Measurements from ENCODE around the gene PON1.

The PON1 gene

DNA sequence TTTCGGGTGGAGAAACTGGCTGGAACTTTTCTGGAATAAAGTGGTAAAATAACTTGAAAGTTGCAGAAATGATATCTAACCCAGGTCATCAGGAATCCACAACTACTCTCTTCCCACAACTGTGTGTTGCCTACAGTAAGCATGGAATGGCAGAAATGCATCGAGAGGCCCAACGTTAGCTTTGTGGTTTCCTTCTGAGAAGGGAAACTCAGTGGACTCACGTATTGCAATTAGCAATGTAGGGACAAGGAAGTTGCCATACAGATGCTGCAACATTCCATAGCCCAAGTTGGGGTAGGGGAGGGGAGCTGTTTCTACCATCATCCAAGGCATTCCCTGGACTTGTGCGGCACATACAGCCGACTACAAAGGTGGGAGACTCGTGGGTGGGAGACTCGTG, 1.9 kb downstream of the PON1 start:
- no peaks in the 10 kb centered on the region for H3K79me1 ChIP-seq (ENCODE audit: low read length)
- no peak overlapping the region for H3K9ac ChIP-seq (ENCODE audit: low read length)
- H3K4ac ChIP-seq (ENCODE audit: low read depth, low read length): no peak overlapping the region
- H3K4me2 ChIP-seq (ENCODE audit: low read length): no peak overlapping the region
- H3K4me3 ChIP-seq (ENCODE audit: low read length): no peak overlapping the region
- no peak overlapping the region for H2BK5ac ChIP-seq (ENCODE audit: low read length)
- no peak overlapping the region for H3K27ac ChIP-seq (ENCODE audit: low read depth, low read length)
- DNase-seq: no peak
- no peak overlapping the region for H3K23ac ChIP-seq (ENCODE audit: low read length)
- WGBS (ENCODE audit: extremely low coverage, insufficient coverage, low lambda C conversion rate): no CpG with 5 or more reads among the region's 8 CpGs
- no peak overlapping the region for H4K8ac ChIP-seq (ENCODE audit: low read depth, low read length)
- H3K79me2 ChIP-seq (ENCODE audit: control insufficient read depth, insufficient read depth, low read length): no peaks in the 10 kb centered on the region
- no peaks in the 10 kb centered on the region for H3K4me1 ChIP-seq (ENCODE audit: control insufficient read depth, low read depth, low read length)
- no peaks in the 10 kb centered on the region for H3K27me3 ChIP-seq (ENCODE audit: insufficient read depth, low read length, poor library complexity)
- H3K18ac ChIP-seq (ENCODE audit: low read length): no peak overlapping the region
- no peak overlapping the region for H3K56ac ChIP-seq (ENCODE audit: low read length)
- no peaks in the 10 kb centered on the region for H3K36me3 ChIP-seq (ENCODE audit: control insufficient read depth, insufficient read depth, low read length)
- H2BK120ac ChIP-seq (ENCODE audit: low read depth, low read length): no peak overlapping the region
- no peak overlapping the region for H2BK15ac ChIP-seq (replicated peaks; ENCODE audit: low read depth)
- no peak overlapping the region for H2AK5ac ChIP-seq (ENCODE audit: low read length)
- H4K5ac ChIP-seq (ENCODE audit: low read length): no peak overlapping the region

DNA sequence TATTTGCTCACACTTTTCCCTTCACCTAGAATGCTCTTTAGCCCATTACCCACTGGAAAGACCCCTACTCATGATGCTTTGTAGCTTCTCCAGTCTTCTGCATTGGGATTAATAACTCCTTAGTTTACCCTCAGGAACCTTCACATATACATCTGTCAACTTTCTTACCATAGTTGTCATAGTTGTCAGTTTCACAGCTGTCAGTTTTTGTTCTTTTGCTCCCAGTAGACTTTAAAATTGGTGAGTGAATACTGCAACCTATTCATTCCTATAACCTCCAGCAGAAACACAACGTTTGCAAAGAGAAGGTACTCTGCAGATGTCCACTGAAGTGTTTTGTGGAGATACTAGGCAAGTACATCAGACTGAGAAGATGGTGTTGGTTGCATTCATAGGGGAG, 2.6 kb downstream of the PON1 start:
- Histone ChIP-seq H2BK5ac (ENCODE audit: low read length) (no peak overlapping the region), H4K8ac (ENCODE audit: low read depth, low read length) (no peak overlapping the region), H4K5ac (ENCODE audit: low read length) (no peak overlapping the region), H3K56ac (ENCODE audit: low read length) (no peak overlapping the region), H3K18ac (ENCODE audit: low read length) (no peak overlapping the region), H3K79me2 (ENCODE audit: control insufficient read depth, insufficient read depth, low read length) (no peaks in the 10 kb centered on the region), H2AK5ac (ENCODE audit: low read length) (no peak overlapping the region), H3K4me3 (ENCODE audit: low read length) (no peak overlapping the region), H3K4ac (ENCODE audit: low read depth, low read length) (no peak overlapping the region), H3K9ac (ENCODE audit: low read length) (no peak overlapping the region), H3K27me3 (ENCODE audit: insufficient read depth, low read length, poor library complexity) (no peaks in the 10 kb centered on the region), H3K79me1 (ENCODE audit: low read length) (no peaks in the 10 kb centered on the region), H3K4me1 (ENCODE audit: control insufficient read depth, low read depth, low read length) (no peaks in the 10 kb centered on the region), H3K27ac (ENCODE audit: low read depth, low read length) (no peak overlapping the region), H2BK120ac (ENCODE audit: low read depth, low read length) (no peak overlapping the region), H3K23ac (ENCODE audit: low read length) (no peak overlapping the region), H2BK15ac (replicated peaks; ENCODE audit: low read depth) (no peak overlapping the region), H3K36me3 (ENCODE audit: control insufficient read depth, insufficient read depth, low read length) (no peaks in the 10 kb centered on the region), H3K4me2 (ENCODE audit: low read length) (no peak overlapping the region)
- no peak for DNase-seq
- WGBS (ENCODE audit: extremely low coverage, insufficient coverage, low lambda C conversion rate): no CpG with 5 or more reads among the region's 1 CpG

DNA sequence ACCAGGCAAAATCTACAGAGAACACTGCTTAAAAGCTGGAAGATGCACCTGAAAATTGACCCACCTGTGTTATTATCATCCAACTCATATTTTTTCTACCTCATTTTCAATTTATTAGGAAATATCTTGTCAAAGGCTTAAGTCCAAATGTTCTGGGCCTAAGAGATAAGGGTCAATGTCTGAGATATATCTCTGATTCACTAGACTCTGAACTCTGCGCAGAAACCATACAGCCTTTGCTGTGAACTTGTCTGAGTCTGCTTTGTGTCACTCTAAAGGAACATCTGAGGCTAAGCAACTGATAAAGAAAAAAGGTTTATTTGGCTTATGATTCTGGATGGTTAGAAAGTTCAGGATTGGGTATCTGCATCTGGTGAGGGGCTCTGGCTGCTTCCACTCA, 3.7 kb downstream of the PON1 start:
- H3K4me1 ChIP-seq (ENCODE audit: control insufficient read depth, low read depth, low read length): no peaks in the 10 kb centered on the region
- no peaks in the 10 kb centered on the region for H3K36me3 ChIP-seq (ENCODE audit: control insufficient read depth, insufficient read depth, low read length)
- no peak overlapping the region for H3K27ac ChIP-seq (ENCODE audit: low read depth, low read length)
- H4K8ac ChIP-seq (ENCODE audit: low read depth, low read length): no peak overlapping the region
- no peak overlapping the region for H2BK120ac ChIP-seq (ENCODE audit: low read depth, low read length)
- no peaks in the 10 kb centered on the region for H3K27me3 ChIP-seq (ENCODE audit: insufficient read depth, low read length, poor library complexity)
- no peak overlapping the region for H4K5ac ChIP-seq (ENCODE audit: low read length)
- WGBS (ENCODE audit: extremely low coverage, insufficient coverage, low lambda C conversion rate): no CpG with 5 or more reads among the region's 1 CpG
- no peak overlapping the region for H3K56ac ChIP-seq (ENCODE audit: low read length)
- H2AK5ac ChIP-seq (ENCODE audit: low read length): no peak overlapping the region
- no peak overlapping the region for H2BK5ac ChIP-seq (ENCODE audit: low read length)
- no peak overlapping the region for H3K4ac ChIP-seq (ENCODE audit: low read depth, low read length)
- no peak overlapping the region for H3K4me3 ChIP-seq (ENCODE audit: low read length)
- H3K9ac ChIP-seq (ENCODE audit: low read length): no peak overlapping the region
- no peak for DNase-seq
- no peak overlapping the region for H3K18ac ChIP-seq (ENCODE audit: low read length)
- no peaks in the 10 kb centered on the region for H3K79me2 ChIP-seq (ENCODE audit: control insufficient read depth, insufficient read depth, low read length)
- no peak overlapping the region for H3K4me2 ChIP-seq (ENCODE audit: low read length)
- H2BK15ac ChIP-seq (replicated peaks; ENCODE audit: low read depth): no peak overlapping the region
- H3K79me1 ChIP-seq (ENCODE audit: low read length): no peaks in the 10 kb centered on the region
- H3K23ac ChIP-seq (ENCODE audit: low read length): no peak overlapping the region

DNA sequence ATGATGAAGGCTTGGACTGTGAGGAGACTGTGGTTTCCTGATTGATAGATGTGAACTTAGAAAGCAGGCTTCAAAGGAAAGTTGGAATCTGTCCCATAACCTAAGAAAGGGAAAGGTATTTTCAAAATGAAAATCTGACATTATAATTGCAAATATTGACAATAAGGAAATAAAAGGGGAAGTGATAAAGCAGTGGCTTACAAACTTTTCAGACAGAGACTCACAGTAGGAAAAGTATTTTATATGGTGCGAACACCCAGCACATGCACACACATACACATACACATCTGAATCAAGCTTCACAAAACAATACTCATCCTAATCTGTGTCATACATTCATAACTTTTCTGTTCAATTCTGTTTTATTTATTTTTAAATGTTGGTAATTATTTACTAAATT, 4.8 kb downstream of the PON1 start:
- Histone ChIP-seq H3K23ac (ENCODE audit: low read length) (no peak overlapping the region), H2BK15ac (replicated peaks; ENCODE audit: low read depth) (no peak overlapping the region), H2BK5ac (ENCODE audit: low read length) (no peak overlapping the region), H3K27ac (ENCODE audit: low read depth, low read length) (no peak overlapping the region), H3K18ac (ENCODE audit: low read length) (no peak overlapping the region), H4K8ac (ENCODE audit: low read depth, low read length) (no peak overlapping the region), H3K27me3 (ENCODE audit: insufficient read depth, low read length, poor library complexity) (no peaks in the 10 kb centered on the region), H2BK120ac (ENCODE audit: low read depth, low read length) (no peak overlapping the region), H3K36me3 (ENCODE audit: control insufficient read depth, insufficient read depth, low read length) (no peaks in the 10 kb centered on the region), H3K4me1 (ENCODE audit: control insufficient read depth, low read depth, low read length) (no peaks in the 10 kb centered on the region), H3K4me3 (ENCODE audit: low read length) (no peak overlapping the region), H3K79me2 (ENCODE audit: control insufficient read depth, insufficient read depth, low read length) (no peaks in the 10 kb centered on the region), H3K4ac (ENCODE audit: low read depth, low read length) (no peak overlapping the region), H3K56ac (ENCODE audit: low read length) (no peak overlapping the region), H3K9ac (ENCODE audit: low read length) (no peak overlapping the region), H4K5ac (ENCODE audit: low read length) (no peak overlapping the region), H2AK5ac (ENCODE audit: low read length) (no peak overlapping the region), H3K79me1 (ENCODE audit: low read length) (no peaks in the 10 kb centered on the region), H3K4me2 (ENCODE audit: low read length) (no peak overlapping the region)
- no CpG with 5 or more reads among the region's 1 CpG for WGBS (ENCODE audit: extremely low coverage, insufficient coverage, low lambda C conversion rate)
- no peak for DNase-seq

DNA sequence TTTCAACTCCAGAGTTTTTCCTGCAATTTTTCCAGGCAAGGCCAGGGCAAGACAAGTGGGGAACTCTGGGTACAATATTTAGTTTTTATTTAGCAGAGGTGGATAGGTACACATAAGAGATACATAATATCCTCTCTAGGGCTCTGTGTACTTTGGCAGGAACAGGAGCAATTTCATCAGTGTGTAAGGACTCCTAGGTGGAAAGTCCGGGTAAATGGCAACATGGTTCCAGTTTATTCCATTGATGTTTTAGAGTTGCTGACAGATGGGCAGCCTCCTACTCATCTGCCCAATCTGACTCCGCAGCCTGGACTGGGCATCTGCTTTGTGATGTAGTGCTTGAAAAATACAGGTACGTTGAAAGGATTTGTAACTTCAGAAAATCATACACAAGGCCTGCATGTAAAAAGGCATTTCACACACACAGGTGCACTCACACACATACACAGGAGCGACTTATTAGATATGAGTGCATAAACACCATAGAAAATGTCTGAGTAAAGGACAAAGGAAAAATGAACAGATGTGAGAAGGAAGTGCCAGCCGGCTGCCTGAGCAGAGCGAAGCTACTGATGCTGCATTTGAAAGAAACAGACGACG, 5.7 kb downstream of the PON1 start:
- Histone ChIP-seq H3K27ac (ENCODE audit: low read depth, low read length) (no peak overlapping the region), H3K27me3 (ENCODE audit: insufficient read depth, low read length, poor library complexity) (no peaks in the 10 kb centered on the region), H3K79me2 (ENCODE audit: control insufficient read depth, insufficient read depth, low read length) (no peaks in the 10 kb centered on the region), H3K23ac (ENCODE audit: low read length) (no peak overlapping the region), H3K56ac (ENCODE audit: low read length) (no peak overlapping the region), H3K4ac (ENCODE audit: low read depth, low read length) (no peak overlapping the region), H3K4me2 (ENCODE audit: low read length) (no peak overlapping the region), H2AK5ac (ENCODE audit: low read length) (no peak overlapping the region), H3K4me1 (ENCODE audit: control insufficient read depth, low read depth, low read length) (no peaks in the 10 kb centered on the region), H4K8ac (ENCODE audit: low read depth, low read length) (no peak overlapping the region), H3K36me3 (ENCODE audit: control insufficient read depth, insufficient read depth, low read length) (no peaks in the 10 kb centered on the region), H3K79me1 (ENCODE audit: low read length) (no peaks in the 10 kb centered on the region), H3K18ac (ENCODE audit: low read length) (no peak overlapping the region), H3K4me3 (ENCODE audit: low read length) (no peak overlapping the region), H4K5ac (ENCODE audit: low read length) (no peak overlapping the region), H2BK120ac (ENCODE audit: low read depth, low read length) (no peak overlapping the region), H2BK15ac (replicated peaks; ENCODE audit: low read depth) (no peak overlapping the region), H3K9ac (ENCODE audit: low read length) (no peak overlapping the region), H2BK5ac (ENCODE audit: low read length) (no peak overlapping the region)
- no CpG with 5 or more reads among the region's 8 CpGs for WGBS (ENCODE audit: extremely low coverage, insufficient coverage, low lambda C conversion rate)
- no peak for DNase-seq

DNA sequence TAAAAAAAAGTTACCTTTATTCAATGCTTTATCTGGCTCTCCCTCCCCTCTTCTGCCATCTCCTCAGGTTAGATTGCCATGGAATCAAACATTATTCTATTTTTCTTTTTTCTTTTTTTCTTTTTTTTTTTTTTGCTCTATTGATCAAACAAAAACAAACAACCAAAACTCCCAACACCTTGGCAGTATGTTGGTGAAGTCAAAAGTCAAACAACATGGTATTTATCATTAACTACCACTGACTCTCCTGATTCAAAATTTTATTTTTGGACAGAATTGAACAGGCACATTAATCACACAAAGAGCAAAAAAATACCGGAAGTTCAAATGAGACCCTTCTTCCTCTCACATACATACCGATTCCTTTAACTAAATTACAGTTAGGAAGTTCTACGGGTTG, 6.4 kb downstream of the PON1 start:
- no peak overlapping the region for H2BK5ac ChIP-seq (ENCODE audit: low read length)
- H4K5ac ChIP-seq (ENCODE audit: low read length): no peak overlapping the region
- no peaks in the 10 kb centered on the region for H3K27me3 ChIP-seq (ENCODE audit: insufficient read depth, low read length, poor library complexity)
- H2BK15ac ChIP-seq (replicated peaks; ENCODE audit: low read depth): no peak overlapping the region
- H2AK5ac ChIP-seq (ENCODE audit: low read length): no peak overlapping the region
- H3K36me3 ChIP-seq (ENCODE audit: control insufficient read depth, insufficient read depth, low read length): no peaks in the 10 kb centered on the region
- whole genome bisulfite sequencing (ENCODE audit: extremely low coverage, insufficient coverage, low lambda C conversion rate): no CpG with 5 or more reads among the region's 3 CpGs
- no peak overlapping the region for H3K23ac ChIP-seq (ENCODE audit: low read length)
- H3K18ac ChIP-seq (ENCODE audit: low read length): no peak overlapping the region
- H3K79me1 ChIP-seq (ENCODE audit: low read length): no peaks in the 10 kb centered on the region
- H3K56ac ChIP-seq (ENCODE audit: low read length): no peak overlapping the region
- no peak overlapping the region for H3K27ac ChIP-seq (ENCODE audit: low read depth, low read length)
- H2BK120ac ChIP-seq (ENCODE audit: low read depth, low read length): no peak overlapping the region
- no peaks in the 10 kb centered on the region for H3K4me1 ChIP-seq (ENCODE audit: control insufficient read depth, low read depth, low read length)
- H3K4ac ChIP-seq (ENCODE audit: low read depth, low read length): no peak overlapping the region
- H3K79me2 ChIP-seq (ENCODE audit: control insufficient read depth, insufficient read depth, low read length): no peaks in the 10 kb centered on the region
- H3K4me3 ChIP-seq (ENCODE audit: low read length): no peak overlapping the region
- H3K9ac ChIP-seq (ENCODE audit: low read length): no peak overlapping the region
- H3K4me2 ChIP-seq (ENCODE audit: low read length): no peak overlapping the region
- no peak for DNase-seq
- no peak overlapping the region for H4K8ac ChIP-seq (ENCODE audit: low read depth, low read length)

Measured in mesendoderm (in vitro differentiated cells).